GM19324 (cell line): Measurements from ENCODE around the gene PPP1R14C.

Experiments
- ATAC-seq: cut with Tn5 transposase; IDR thresholded peaks from one replicate; pipeline ENCODE4 v1.9.1; 2021; ENCODE audit warnings: mild to moderate bottlenecking, moderate library complexity; ENCODE audit not compliant: unreplicated experiment, low FRiP score

Gene PPP1R14C

DNA sequence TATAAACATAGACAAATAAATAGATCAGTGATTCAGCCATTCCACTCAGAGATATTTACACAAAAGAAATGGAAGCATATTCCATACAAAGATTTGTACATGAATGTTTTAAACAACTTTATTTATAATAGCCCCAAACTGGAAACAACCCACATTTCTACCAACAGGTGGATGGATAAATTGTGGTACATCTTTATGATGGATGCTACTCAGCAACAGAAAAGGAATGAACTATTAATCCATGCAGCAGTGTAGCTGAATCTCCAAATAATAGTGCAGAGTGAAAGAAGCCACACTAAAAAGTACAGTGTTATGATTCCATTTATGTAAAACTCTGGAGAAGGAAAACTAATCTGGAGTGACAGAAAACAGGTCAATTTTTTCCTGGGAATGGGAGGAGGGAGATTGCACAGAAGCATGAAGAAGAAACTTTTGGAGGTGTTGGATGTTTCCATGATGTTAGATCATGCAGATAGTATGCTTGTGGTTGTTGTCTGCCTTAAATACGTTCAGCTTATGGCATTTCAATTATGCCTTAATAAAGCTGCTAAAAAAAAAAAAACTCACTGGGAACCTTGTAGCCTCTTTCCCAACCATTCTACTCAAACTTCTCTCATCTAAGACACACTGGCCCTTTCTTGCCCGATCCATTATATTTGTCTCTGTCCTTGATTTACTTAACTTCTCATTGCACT is 100.9 kb downstream of the PPP1R14C start:
- no peak for ATAC-seq

DNA sequence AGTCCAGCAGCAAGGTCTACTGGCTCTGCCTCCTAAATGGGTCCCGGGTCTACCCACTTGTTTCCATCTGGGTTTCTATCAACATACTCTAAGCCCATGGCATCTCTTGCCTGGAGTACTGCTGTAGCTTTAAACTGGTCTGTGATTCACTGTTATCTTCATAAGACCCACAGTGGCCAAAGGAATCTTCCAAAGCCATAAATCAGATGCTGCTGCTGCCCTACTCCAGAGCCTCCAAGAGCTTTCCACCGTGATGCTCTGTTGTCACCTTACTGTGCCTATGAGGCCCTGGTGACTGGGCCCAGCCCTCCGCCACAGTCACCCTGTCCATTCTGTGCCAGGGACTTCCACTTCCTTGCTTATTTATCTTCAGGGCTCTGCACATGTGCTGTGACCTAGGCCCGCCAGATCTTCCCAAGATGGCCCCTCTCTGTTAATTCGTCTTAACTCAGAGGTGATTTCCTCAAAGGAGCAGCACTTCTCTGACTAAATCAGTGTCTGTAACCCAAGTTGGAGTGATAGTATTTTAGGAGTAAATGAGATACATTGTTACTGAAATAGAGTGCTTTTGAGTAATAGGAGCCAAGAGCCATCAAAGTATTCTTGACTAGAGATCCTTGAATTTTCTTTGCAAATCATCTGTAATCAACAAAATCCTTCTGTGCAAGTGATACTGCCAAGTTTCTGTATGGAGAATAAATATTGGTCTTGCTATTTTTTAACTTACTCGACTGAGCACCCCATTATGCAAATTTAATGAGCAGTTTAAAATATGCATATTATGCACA is 102.5 kb downstream of the PPP1R14C start:
- ATAC-seq, result no peak

DNA sequence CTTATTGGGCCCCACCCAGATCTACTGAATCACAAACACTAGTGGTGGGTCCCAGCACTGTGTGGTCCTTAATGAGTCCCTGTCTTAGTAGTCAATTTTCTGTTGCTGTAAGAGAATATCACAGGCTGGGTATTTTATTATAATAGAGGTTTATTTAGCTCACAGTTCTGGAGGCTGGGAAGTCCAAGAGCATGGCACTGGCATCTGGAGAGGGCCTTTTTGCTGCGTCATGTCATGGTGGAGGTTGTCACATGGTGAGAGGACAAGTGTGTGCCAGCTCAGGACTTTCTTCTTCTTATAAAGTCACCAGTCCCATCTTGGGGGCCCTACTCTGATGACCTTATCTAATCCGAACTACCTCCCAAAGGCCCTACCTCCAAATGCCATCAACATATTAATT is 105.0 kb downstream of the PPP1R14C start:
- no peak for ATAC-seq

DNA sequence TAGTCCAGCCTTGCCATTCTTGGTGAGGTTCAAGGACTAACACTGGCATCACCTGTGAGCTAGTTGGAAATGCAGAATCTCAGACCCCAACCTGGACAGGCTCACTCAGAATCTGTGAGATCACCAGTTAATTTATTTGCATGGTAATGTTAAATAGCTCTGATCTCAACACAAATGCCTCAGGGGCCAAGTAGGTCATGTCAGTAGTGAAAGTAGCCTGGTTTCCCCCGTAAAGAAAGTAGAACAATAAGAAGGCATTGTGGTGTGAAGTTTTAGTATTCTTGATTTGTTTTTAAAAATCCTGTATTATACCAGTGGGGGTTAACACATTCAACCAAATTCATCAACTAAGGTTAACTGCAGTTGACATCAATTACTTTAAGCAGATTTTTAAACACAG is 105.5 kb downstream of the PPP1R14C start:
- ATAC-seq, result no peak

DNA sequence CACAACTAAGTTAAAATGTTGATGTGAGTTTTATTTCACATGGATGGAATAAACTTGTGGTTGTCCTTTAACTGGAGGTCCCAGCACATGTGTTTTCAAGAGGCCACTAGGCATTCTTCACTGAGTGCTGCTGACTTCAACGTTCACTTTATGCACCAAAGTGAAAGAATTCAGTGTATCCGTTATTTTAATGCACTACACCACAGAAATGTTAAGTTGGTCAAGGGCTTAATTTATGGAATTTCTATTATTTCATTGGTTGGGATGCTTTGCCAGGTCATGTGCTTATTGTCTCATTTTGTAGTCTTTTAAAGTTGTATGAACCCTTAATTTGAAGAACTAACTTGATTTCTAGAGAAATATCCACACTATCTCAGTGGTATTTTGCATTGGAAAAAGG is 106.4 kb downstream of the PPP1R14C start:
- no peak for ATAC-seq

DNA sequence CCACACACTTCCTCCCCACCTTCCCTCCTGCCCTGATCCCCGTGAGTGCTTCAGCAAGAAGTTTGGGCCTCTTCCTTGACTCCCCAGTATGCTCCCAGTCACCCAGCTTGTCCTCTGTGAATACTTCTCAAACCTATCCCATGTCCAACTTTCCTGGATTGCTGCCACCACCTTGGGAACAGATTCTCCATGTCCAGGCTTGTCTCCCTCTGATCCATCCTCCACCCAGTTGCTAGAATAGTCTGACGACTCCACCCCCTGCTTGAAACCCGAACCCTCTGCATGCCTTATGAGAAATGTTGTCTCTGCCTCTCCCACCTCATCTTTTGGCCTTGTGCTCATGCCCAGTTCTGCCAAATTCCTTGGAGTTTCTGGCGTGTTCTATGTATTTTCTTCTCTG is 108.0 kb downstream of the PPP1R14C start:
- ATAC-seq, result no peak

DNA sequence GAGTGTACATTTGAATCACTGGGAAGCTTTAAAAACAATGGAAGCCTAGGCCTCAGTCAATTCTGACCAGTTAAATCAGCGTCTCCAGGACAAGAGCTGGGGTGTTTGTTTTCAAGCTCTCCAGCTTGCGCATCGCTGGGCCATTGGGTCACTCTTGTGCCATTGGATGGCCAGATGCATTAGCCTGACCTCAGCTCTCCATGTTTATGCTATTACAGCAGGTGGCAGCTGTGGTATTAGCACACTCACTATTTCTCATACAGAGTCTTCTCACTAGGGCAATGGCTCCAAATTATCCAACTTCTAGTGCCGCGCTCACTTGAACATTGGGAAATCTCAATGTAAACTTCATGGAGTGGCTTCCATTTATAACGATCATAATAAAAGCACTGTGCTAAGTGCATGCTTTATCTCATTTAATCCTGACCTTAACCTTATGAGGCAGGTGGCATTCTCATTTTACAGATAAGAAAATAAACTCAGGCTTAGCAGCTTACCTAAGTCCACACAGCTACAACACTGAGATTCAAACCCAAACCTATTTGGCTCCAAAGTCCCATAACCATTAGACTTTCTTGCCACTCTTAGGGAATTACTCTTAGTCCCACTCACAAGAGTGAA is 108.8 kb downstream of the PPP1R14C start:
- ATAC-seq, result no peak

DNA sequence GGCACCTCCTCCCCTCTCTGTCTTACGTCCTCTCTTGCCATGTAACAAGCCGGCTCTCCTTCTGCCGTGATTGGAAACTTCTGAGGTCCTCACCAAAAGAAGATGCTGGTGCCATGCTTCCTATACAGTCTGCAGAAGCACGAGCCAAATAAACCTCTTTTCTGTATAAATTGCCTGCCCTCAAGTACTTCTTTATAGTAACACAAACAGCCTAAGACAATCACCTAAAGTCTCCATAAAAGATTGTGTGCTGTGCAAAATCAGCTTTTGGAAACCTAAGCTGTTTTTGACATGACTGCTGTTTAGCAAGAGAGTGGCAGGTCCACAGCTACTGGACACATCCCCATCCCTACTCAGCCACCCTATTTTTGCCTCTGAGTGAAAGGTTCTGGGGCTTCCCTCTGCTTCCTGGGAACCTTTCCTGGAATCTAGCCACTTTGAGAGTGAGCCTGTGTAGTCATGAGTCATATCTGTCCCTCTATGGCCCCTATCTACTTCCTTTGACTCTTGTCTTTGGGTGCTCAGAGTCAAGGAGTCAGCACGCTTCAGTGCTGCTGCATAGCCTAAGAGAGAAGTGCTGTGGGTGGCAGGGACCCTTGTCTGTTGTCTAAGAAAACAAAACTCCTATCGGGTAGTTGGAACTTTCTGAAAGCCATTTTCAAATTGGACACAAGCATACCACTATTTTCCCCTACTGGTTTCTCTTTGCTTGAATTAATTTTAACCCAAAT is 110.0 kb downstream of the PPP1R14C start:
- no peak for ATAC-seq

DNA sequence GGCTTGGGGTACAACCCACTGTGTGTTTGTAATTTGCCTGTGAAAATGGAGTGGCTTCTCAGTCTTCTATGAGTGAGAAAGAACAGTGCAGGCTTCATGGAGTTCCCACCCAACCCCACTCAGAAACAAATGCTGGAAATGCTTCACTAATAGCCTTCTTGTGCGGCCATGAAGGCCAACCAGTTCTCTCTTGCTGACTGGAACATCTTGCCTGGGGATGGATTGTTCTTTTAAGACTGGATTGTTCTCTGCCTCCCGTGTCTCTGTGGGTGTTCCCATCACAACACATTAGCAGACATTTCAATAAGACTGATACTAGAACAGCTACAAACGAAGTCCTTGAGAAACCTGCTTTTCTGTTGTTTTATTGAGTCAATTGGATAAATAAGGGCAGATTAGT is 110.6 kb downstream of the PPP1R14C start:
- ATAC-seq, result no peak

DNA sequence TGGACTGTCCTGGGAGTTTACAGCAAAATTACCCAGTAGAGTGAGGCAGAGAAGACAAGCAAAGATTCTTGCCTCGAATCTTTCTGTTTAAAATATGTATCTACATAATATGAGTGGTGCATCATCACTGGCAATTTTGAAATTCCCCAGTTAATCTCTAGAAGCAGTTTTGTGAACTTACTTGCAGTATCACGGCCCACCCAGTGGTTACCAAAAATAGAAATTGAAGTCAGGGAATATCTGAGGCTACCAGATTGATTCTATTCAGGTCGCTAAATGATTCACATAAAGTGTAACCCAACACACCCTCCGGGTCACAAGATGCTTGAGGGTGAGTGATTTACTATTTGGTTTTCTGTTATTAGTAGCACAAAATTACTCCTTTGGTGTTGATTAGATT is 111.9 kb downstream of the PPP1R14C start:
- ATAC-seq, result no peak

DNA sequence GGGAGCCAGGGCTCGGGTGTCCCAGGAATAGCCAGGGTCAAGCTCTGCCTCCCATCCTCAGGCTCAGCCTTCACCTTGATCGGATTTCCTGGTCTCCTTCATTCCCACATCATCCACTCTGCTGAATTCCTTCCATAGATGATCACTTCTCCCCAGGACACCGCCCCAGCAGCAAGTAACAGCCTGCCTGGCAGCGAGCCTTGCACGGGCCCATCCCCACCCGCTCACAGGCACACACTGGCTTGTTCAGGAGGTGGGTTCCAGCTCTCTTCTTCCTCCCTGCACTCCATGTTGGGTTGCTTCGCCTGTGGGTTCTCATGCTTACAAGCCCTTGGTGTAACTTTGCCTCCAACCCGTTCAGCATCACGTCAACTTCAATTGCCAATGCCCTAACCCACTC is 113.0 kb downstream of the PPP1R14C start:
- no peak for ATAC-seq

DNA sequence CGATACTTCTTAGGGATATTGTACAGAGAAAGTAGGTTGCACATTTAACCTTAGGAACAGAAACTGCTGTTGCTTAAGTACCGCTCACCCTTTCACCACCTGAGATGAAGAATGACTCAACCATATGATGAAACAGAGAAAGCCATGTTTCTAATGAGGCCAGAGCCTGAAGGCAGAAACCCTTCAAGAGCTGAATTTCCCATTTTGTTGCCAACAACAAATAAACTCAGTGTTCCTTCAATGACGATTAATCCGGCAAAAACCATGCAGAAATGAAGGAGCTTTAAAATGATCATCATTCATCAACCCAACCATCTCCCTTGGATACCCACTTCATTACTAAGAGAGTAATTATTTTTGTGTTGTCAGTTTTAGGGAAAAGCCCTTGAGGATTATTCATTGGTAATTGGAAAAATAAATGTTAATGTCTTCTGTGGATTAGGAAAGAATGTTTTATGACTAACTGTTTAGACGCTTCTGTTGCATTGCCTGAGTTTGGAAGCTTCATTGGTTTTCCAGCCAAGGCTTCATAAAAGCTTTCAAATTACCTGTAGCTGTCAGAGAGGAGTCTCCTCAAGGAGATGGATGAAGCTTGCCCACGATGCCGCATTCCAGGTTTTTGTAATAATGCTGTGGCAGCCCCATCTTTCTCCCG is 113.9 kb downstream of the PPP1R14C start:
- no peak for ATAC-seq

DNA sequence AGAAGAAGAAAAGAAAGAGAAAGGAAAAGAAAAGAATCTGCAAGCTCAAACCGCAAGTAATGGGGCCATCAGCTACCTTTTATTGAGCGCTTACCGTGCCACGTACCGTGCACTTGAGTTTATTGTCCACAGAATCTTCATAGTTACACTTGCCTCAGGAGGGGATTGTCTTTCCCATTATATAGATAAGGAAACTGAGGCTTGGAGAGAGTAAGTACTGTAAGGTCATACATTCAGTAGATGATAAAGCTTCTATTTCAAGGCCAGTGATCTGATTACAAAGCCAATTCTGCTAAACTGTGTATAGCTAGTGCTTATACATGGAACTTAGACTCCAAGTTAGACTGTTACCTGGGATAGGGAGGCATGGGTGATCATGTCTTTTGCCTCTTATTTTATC is 115.5 kb downstream of the PPP1R14C start:
- ATAC-seq, result no peak

DNA sequence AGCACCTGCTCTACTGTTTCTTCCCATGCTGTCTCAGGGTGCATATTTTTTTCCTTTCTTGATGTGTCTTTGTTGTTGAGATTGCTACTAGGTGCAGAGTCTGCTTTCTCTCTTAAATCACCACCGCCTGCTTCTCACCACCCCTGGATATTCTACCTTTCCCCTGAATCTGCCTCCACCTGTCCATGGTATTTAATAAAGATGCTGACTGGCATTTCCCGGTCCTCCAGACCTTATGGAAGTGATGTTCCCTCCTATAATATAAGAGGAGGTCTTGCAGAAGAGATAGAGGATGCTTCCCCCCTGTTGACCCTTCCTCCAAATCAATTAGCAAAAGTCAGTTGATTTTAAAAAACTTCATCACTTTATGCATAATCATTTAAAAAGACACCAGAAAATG is 118.1 kb downstream of the PPP1R14C start:
- no peak for ATAC-seq

DNA sequence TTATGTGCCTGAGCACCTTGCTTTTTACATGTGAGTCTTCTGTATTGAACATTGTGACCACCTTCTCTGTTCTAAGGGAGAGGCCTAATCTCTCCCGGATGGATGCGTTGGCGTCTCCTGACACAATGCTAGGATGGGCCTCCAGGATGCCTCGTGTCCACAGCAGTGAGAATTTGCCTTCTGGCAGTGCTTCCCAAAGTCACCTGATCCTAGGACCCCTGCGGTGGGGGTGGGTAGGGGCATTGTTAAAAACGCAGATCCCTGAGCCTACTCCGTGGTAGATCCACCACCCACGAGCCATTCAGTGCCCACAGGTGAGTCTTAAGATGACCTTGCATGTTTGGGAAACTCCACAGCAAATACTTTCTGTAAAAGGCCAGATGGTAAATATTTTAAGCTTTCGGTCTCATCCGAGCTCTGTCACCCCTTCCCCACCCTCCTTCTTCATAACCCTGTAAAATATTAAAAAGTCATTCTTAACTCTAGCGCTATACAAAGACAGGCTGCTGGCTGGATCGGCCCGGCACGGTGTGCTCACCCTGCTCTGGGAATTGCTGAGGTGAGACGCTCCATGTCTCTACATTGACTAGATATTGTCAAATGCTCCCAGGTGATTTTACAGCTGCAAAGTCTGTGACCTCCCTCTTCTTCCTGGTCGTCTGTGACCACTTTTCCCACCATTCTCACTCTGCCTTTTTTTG is 119.3 kb downstream of the PPP1R14C start:
- ATAC-seq, result no peak

DNA sequence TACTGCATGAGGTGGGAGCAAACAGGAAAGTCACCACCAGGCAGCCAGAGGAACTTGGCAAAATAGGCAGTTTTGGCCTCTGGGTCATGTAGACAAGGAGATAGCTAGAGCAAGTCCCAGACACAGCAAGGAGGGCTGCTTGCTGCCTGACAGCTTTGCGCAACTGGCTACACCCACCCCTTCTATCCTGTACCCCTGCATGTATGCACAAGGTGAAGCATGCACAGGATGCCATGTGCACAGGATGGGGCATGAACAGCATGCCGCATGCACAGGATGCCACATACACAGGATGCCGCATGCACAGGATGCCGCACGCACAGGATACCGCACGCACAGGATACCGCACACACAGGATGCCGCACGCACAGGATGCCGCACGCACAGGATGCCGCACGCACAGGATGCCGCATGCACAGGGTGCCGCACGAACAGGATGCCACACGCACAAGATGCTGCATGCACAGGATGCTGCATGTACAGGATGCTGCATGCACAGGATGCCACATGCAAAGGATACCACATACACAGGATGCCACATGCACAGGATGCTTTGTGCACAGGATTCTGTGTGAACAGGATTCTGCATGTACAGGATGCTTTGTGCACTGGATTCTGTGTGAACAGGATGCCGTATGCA is 121.0 kb downstream of the PPP1R14C start:
- no peak for ATAC-seq

DNA sequence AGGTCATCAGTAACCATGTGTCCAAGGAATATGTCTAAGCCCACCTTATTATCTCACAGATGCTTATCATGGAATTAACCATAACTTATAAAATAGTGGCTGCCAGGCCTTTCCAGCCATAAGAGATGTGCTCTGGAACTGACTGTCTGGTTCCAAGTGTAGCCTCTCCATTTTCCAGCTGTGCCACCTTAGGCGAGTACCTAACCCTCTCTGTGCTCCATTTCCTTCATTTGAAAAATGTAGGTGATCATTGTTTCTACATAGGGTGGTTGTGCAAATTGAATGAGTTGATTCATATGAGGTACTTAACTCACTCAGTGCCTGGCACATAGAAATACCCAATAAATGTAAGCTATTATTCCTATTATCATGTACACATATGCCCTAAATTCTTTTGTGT is 123.5 kb downstream of the PPP1R14C start:
- ATAC-seq, result no peak

DNA sequence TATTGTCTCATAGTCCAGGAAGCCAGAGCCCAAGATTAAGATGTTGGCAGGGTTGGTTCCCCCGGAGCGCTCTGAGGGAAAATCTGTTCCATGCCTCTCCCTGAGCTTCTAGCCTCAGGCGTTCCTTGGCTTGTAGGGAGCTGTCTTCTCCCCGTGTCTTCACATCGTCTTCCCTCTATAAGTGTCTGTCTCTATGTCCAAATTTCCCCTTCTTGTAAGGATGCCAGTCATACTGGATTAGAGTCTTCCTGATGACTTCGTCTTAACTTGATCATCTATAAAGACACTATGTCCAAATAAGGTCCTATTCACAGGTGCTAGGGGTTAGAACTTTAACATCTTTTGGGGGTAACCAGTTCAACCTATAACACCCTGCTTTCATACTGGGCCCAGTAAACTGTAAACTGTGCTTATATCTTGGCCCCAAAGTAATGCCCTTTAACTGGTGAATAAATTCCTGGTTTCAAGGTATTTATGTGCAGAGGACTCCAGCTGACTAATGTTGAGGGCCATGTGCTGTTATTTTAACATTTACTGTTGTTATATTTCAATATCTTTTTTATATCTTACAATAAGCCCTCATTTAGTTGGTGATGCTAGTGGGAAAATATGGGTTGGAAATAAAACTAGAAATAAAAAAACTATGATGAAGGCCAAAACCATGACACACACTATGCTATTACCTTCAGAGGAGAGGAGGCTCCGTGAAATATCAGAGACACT is 124.3 kb downstream of the PPP1R14C start:
- ATAC-seq, result no peak
